ENCODE results near the gene CCDC124. TPM values are rescaled to one million over a fixed set of nuclear protein-coding genes. Genes with fewer than 3 reads are reported as not detected.

Gene CCDC124
- total RNA-seq, 1 donor from 2014 or later: 59.7 TPM

Small RNA genes within 50 kb of the gene (small RNA-seq; reads per million reads assigned to genes)
- not detected for gene RNA5SP468

Other genes starting within 250 kb of the CCDC124 start
- 0.49 TPM for gene UNC13A, start 244.7 kb upstream of the CCDC124 start, total RNA-seq
- 30.2 TPM for gene MAP1S, start 213.5 kb upstream of the CCDC124 start, total RNA-seq
- gene FCHO1, start 181.5 kb upstream of the CCDC124 start, total RNA-seq: 12.3 TPM
- 1.5 TPM for gene B3GNT3, start 137.9 kb upstream of the CCDC124 start, total RNA-seq
- not detected for gene INSL3, start 111.5 kb upstream of the CCDC124 start, total RNA-seq
- gene JAK3, start 85.0 kb upstream of the CCDC124 start, total RNA-seq: 10.8 TPM
- gene RPL18A, start 73.1 kb upstream of the CCDC124 start, total RNA-seq: 1,768 TPM
- gene SLC5A5, start 61.1 kb upstream of the CCDC124 start, total RNA-seq: not detected
- gene KCNN1, start 34.1 kb downstream of the CCDC124 start, total RNA-seq: 1.5 TPM
- gene ARRDC2, start 75.2 kb downstream of the CCDC124 start, total RNA-seq: 54.5 TPM
- gene IL12RB1, start 153.9 kb downstream of the CCDC124 start, total RNA-seq: not detected
- gene MAST3, start 164.8 kb downstream of the CCDC124 start, total RNA-seq: 9.6 TPM
- 24.8 TPM for gene PIK3R2, start 220.1 kb downstream of the CCDC124 start, total RNA-seq
- 43.7 TPM for gene IFI30, start 240.8 kb downstream of the CCDC124 start, total RNA-seq